ENCODE results near the gene CYP21A2.
"Not testable (repeated sequence)": the region's sequence is repeated elsewhere in the genome, so short reads cannot be mapped to it uniquely, and the experiment has no call there.

The CYP21A2 gene

DNA sequence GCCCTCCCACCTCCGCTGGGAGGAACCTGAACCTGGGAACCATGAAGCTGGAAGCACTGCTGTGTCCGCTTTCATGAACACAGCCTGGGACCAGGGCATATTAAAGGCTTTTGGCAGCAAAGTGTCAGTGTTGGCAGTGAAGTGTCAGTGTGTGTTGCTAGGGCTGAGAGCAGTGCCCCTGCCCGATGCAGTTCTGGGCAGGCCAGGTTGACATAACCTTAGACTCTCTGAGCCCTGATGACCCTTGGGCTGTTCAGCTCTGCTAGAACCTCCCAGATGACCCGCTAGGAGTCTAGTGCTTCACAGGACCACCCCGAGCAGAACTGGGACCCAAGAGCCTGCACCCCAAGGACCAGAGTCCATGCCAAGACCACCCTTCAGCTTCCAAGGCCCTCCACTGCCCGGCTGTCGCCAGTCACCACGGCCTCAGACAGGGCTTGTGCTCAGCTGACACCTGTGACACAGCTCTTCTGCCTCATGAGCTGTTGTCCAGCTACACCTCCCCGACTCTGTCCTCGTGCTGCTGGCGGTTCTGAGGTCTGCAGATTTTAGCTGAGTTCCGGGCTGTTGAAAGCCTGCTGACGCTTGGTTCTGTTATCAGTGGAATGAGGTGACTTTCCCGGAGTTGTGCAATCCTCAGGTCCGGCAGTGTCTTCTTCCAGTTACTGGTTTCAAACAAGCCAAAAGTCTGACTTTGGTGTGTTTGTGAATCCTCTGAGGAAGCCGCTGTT is 2.8 kb upstream of the CYP21A2 start:
- not testable (repeated sequence) for DNase-seq

- not testable (repeated sequence) for DNase-seq
Measured at GRCh38 chr6:32037136-32037535, 1.1 kb upstream of the CYP21A2 start.

GRCh38 chr6:32038878-32039277 is 663 bp downstream of the CYP21A2 start:
- DNase-seq, result not testable (repeated sequence)

- not testable (repeated sequence) for DNase-seq
Measured at GRCh38 chr6:32039321-32040274, 1.4 kb downstream of the CYP21A2 start.

DNA sequence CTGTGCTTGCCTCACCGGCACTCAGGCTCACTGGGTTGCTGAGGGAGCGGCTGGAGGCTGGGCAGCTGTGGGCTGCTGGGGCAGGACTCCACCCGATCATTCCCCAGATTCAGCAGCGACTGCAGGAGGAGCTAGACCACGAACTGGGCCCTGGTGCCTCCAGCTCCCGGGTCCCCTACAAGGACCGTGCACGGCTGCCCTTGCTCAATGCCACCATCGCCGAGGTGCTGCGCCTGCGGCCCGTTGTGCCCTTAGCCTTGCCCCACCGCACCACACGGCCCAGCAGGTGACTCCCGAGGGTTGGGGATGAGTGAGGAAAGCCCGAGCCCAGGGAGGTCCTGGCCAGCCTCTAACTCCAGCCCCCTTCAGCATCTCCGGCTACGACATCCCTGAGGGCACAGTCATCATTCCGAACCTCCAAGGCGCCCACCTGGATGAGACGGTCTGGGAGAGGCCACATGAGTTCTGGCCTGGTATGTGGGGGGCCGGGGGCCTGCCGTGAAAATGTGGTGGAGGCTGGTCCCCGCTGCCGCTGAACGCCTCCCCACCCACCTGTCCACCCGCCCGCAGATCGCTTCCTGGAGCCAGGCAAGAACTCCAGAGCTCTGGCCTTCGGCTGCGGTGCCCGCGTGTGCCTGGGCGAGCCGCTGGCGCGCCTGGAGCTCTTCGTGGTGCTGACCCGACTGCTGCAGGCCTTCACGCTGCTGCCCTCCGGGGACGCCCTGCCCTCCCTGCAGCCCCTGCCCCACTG is 2.3 kb downstream of the CYP21A2 start:
- DNase-seq, result not testable (repeated sequence)

GRCh38 chr6:32041050-32041321 is 2.8 kb downstream of the CYP21A2 start:
- DNase-seq, result not testable (repeated sequence)

DNA sequence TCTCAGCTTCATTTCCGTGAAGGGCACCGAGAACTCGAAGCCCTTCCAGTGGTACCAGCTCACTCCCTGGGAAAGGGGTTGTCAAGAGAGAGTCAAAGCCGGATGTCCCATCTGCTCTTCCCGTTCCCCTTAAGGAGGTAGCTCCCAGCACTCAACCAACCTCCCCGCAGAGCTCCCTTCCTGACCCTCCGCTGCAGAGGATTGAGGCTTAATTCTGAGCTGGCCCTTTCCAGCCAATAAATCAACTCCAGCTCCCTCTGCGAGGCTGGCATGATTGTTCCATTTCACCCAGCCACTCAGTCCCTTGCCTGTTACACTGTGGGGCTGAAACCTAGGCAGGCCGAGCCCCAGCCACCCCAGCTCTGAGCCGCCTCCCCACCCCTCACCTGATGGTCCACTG is 3.2 kb downstream of the CYP21A2 start:
- DNase-seq, result not testable (repeated sequence)

DNA sequence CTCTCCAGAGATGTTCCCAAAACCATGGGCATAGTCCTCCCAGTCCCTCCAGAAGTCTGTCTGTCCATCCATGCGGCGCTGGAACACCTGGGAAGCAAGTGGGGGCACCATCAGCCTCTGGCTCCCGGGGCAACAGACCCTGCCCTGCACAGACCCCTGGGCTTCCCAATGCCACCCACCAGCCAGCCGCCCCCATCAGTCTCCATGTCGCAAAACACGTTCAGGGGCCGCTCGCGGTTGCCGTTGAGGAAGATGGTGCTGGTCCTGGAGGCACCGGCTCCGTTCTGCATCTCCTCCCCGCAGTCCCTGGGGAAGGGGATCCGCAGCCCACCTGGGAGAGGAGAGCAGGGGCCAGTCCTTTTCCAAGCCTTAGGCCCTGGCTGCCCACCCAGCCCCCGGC is 4.1 kb downstream of the CYP21A2 start:
- DNase-seq, result not testable (repeated sequence)

DNA sequence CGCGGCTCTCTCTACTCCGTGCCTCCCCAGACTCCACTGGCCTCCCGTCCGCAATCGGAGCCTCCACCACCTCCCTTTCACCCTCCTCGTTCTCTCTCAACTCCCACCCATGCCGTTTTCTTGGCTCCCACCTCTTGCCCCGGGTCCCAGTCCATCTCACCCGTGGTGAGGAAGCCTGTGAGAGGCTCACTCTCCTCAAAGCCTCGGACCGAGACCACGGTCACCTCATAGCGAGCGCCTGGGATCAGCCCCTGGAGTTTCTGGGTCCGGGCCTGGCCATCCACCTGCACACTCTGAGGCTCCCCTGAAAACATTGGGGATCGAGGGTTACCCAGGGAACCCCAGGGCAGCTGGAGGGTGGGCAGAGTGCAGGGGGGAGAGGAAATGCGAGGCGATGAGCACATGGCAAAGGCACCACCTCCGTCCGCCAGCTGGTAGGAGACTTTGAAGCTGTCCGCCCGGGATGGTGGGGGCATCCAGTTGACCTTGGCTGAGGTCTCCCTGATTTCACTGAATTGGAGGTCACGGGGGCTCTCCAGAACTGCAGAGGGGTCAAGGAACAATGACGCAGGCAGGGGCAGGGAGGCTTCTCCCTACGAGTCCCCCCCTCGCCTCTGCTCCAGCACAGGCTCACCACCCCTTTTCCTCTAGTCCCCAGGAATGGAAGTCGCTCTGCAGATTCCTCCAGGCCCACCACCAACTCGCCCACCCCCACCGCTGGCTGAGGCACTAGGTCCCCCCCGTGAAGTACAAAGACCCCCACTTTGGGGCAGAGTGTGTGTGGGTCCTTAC is 5.6 kb downstream of the CYP21A2 start:
- not testable (repeated sequence) for DNase-seq

- not testable (repeated sequence) for DNase-seq
Measured at GRCh38 chr6:32044916-32045315, 6.7 kb downstream of the CYP21A2 start.

DNA sequence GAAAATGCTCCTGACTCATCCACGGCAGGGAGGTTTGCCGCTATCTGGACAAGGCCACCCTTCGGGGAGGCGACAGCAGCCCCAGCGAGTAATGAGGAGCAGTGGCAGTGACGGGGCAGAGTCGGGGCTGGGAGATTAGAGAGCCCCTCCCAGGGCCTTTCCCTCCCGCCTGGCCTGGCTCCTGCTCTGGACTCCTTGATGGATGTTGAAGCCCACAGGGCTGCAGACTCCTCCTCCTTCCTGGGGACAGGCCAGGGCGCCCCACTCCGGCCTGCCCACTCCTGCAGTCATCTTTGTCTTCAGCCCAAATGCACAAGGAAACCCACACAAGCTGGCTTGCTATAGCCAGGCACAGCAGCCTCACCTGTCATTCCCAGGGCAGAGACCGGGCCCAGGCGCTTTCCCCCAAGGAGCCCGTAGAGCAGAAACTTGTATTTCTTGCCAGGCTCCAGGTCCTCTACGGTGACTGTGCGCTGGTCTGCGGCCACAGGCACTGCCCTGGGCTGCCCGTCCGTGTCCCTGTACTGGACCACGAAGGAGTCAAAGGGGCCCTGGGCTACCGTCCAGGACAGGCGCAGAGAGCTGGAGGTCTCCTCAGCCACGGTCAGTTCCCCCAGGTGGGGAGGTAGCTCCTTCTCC is 7.7 kb downstream of the CYP21A2 start:
- no peak for DNase-seq

GRCh38 chr6:32046450-32047083 is 8.4 kb downstream of the CYP21A2 start:
- no peak for DNase-seq

DNA sequence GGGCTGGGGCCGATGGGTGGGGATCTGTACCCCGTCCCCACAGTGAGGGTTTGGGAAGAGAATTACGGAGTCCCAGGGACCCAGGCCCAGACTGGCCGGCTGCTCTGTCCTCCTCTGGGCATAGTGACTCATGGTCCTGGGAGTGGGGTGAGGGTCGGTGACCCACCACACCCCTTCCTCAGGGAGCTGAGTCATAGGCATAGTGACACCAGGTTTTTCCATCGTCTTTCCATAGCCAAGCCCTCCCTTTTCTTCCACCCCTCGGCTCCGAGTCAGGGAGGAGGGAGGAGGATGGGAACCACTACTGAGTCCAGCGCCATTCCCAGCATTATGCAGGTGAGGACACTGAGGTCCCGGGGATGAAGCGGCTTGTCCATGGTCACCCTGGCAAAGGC is 8.9 kb downstream of the CYP21A2 start:
- DNase-seq, result no peak

GRCh38 chr6:32047539-32047854 is 9.3 kb downstream of the CYP21A2 start:
- no peak for DNase-seq

GRCh38 chr6:32047855-32048766 is 9.9 kb downstream of the CYP21A2 start:
- DNase-seq, result peak; percentile 41 to 48

- DNase-seq, result not testable (repeated sequence)
Measured at GRCh38 chr6:32049149-32049548, 10.9 kb downstream of the CYP21A2 start.

DNA sequence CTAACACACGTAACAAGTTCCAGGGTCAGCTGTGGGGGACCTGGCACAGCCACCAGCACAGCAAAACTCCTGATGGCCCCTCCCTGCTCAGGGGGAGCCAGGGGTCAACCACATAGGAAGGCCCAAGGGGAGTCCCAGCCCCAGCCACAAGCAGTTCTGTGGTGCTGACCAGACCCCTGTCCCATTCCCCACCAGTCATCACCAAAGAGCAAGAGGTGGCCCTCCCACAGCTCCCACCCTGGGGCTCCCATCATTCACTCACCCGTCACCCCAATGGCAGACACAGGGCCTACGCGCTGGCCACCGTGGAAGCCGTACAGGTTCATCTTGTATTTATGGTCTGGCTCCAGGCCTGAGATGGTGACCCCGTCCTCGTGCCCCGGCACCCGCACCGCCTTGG is 11.5 kb downstream of the CYP21A2 start:
- DNase-seq, result not testable (repeated sequence)

DNA sequence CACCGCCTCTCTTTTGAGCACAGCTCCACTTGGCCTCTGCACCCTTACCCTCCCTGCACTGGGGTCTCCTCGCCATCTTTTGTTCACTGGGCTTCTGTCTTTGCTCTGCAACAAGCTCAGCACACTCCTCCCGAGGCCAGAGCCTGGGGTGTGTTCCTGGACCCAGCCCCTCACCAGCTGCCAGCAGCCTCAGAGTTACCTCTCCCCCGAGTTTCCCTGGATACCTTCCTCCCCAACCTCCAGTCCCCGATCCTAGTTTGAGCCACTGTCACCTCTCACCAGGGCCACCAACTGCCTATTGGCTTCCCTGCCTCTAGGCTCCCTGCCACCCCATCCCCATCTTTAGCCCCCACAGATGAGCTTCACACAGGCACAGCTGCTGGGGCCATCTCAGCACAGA is 12.3 kb downstream of the CYP21A2 start:
- no peak for DNase-seq

GRCh38 chr6:32052626-32053025 is 14.4 kb downstream of the CYP21A2 start:
- not testable (repeated sequence) for DNase-seq

GRCh38 chr6:32053314-32053713 is 15.1 kb downstream of the CYP21A2 start:
- not testable (repeated sequence) for DNase-seq

Data from AML-193 (cell line).